WTC11 (cell line): ENCODE measurements around the gene OR51M1. TPM values are rescaled to one million over a fixed set of nuclear protein-coding genes. Genes with fewer than 3 reads are reported as not detected.
A peak's percentile ranks its signal among the peaks of the same experiment; 100 is the strongest.

Experiments used
- ATAC-seq: fragments of 200-7000 bp; cut with Tn5 transposase; 2 replicates; pipeline ENCODE4 v1.10.0; 2021; ENCODE audit warnings: mild to moderate bottlenecking, moderate library complexity
- Bru-seq: library from RNA; stranded (reverse); fragments of 400-500 nt; gene quantifications from one replicate; lab custom pipeline; 2021; lab: Mats Ljungman, UMichigan
- CTCF ChIA-PET: fragments of 300-600 bp; sonication (Branson Sonifier 250); formaldehyde crosslinking; loops from one replicate; lab custom pipeline; 2021; ENCODE audit warnings: antibody characterized with exemption; lab: Charles Lee
- POLR2A ChIA-PET: fragments of 350-600 bp; sonication (Branson Sonifier 250); formaldehyde crosslinking; loops from one replicate; lab custom pipeline; 2021; ENCODE audit warnings: antibody characterized with exemption; lab: Charles Lee
- DNase-seq: peaks from one replicate; pipeline ENCODE4 v3.0.0; 2021; ENCODE audit warnings: low spot score
- H3K27ac Mint-ChIP-seq: 2 replicates; pipeline ENCODE4 v1.8.0; 2021; ENCODE audit warnings: mixed read lengths
- H3K27me3 Mint-ChIP-seq: 2 replicates; pipeline ENCODE4 v1.8.0; 2021; ENCODE audit warnings: low read depth, mild to moderate bottlenecking, moderate library complexity, mixed read lengths
- H3K36me3 Mint-ChIP-seq: 2 replicates; pipeline ENCODE4 v1.8.0; 2021; ENCODE audit warnings: mixed read lengths
- H3K4me1 Mint-ChIP-seq: 2 replicates; pipeline ENCODE4 v1.8.0; 2022; ENCODE audit warnings: mixed read lengths
- H3K4me3 Mint-ChIP-seq: 2 replicates; pipeline ENCODE4 v1.8.0; 2021; ENCODE audit warnings: mild to moderate bottlenecking, moderate library complexity, mixed read lengths
- H3K9me3 Mint-ChIP-seq: 2 replicates; pipeline ENCODE4 v1.8.0; 2021; ENCODE audit warnings: mixed read lengths
- ATF3 ChIP-seq: sonication (generic); formaldehyde crosslinking; conservative IDR thresholded peaks from 2 replicates; pipeline ENCODE4 v1.8.1; 2022; ENCODE audit warnings: mild to moderate bottlenecking, missing genetic modification reagents
- CTCF ChIP-seq: fragments of 200-600 bp; IDR thresholded peaks from 2 replicates; pipeline ENCODE4 v1.8.0; 2022; ENCODE audit warnings: antibody characterized with exemption
- PRRX2 ChIP-seq: fragments of 250-450 bp; sonication (Bioruptor Pico); IDR thresholded peaks from 2 replicates; pipeline ENCODE4 v1.8.0; 2021; ENCODE audit warnings: mild to moderate bottlenecking
- TEAD4 ChIP-seq: sonication (generic); formaldehyde crosslinking; IDR thresholded peaks from 2 replicates; pipeline ENCODE4 v1.8.0; 2022; ENCODE audit warnings: mild to moderate bottlenecking, missing genetic modification reagents
- USF1 ChIP-seq: sonication (generic); formaldehyde crosslinking; IDR thresholded peaks from 2 replicates; pipeline ENCODE4 v1.8.0; 2022; ENCODE audit warnings: mild to moderate bottlenecking, missing genetic modification reagents
- ZNF532 ChIP-seq: fragments of 250-450 bp; sonication (Bioruptor Pico); IDR thresholded peaks from 2 replicates; pipeline ENCODE4 v1.9.0; 2021; ENCODE audit warnings: mild to moderate bottlenecking, borderline replicate concordance
- long read RNA-seq, 3 experiments: library from RNA in 1 of 3; library from capped mRNA in 1 of 3; library from polyadenylated mRNA in 1 of 3; unstranded in 2 of 3; stranded (forward) in 1 of 3; transcript quantifications; one replicate each; pipeline ENCODE4 v2.0.0, GENCODE V29; 2021
- total RNA-seq: library from RNA; stranded (reverse); gene quantifications from 3 replicates; pipeline ENCODE4 v1.2.3, GENCODE V29; 2021
- TF ChIP-seq, protein P1 (sequence below): sonication (generic); formaldehyde crosslinking; IDR thresholded peaks from 2 replicates; pipeline ENCODE4 v1.8.0; 2022; ENCODE audit warnings: mild to moderate bottlenecking, missing genetic modification reagents
- TF ChIP-seq, protein P2 (sequence below): fragments of 250-450 bp; sonication (Bioruptor Pico); conservative IDR thresholded peaks from 2 replicates; pipeline ENCODE4 v1.9.0; 2021; ENCODE audit warnings: mild to moderate bottlenecking
- TF ChIP-seq, protein P3 (sequence below): sonication (generic); formaldehyde crosslinking; IDR thresholded peaks from 2 replicates; pipeline ENCODE4 v1.8.0; 2023; ENCODE audit warnings: mild to moderate bottlenecking, missing genetic modification reagents

The OR51M1 gene, protein sequence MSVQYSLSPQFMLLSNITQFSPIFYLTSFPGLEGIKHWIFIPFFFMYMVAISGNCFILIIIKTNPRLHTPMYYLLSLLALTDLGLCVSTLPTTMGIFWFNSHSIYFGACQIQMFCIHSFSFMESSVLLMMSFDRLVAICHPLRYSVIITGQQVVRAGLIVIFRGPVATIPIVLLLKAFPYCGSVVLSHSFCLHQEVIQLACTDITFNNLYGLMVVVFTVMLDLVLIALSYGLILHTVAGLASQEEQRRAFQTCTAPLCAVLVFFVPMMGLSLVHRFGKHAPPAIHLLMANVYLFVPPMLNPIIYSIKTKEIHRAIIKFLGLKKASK
- total RNA-seq (0.05 TPM in 1 of 3 replicates, not detected in the others), Bru-seq, nascent RNA (percentile 22 among the genes with signal in this experiment)
- long read RNA-seq, experiment 1 = 0 reads
- long read RNA-seq, experiment 2 = 0 reads
- long read RNA-seq, experiment 3 = 0 reads

DNA sequence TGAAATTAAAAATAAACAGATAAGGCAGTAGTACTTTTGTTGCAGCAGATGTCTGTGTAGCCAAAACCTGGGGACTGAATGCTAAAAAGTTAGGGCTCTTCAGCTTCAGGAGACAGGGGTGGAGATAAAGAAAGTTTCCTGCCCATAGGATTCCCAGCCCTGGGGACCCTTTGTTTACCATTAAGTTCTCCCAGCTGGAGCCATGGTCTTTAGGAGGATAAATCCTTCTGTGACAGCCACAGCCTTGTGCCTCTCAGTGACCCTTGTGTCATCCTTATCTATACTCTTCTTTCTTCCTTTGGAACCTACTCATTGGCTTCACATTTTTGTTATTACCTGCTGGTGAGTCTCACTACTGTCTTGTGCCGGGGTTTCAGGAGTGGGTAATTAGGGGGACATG, at the start of gene OR51M1:
OR51M1 (plus strand) TSS at position 237 of the 400 bp plus-strand sequence. CDS start 5,587 bp downstream, outside the sequence.
- DNase-seq (no peak), ATAC-seq (no peak)
- POLR2A ChIA-PET = no interaction called here
- H3K4me3 Mint-ChIP-seq = no peak within 1 kb of the TSS
- CTCF ChIA-PET = no interaction called here
- TF ChIP-seq, protein P1, sequence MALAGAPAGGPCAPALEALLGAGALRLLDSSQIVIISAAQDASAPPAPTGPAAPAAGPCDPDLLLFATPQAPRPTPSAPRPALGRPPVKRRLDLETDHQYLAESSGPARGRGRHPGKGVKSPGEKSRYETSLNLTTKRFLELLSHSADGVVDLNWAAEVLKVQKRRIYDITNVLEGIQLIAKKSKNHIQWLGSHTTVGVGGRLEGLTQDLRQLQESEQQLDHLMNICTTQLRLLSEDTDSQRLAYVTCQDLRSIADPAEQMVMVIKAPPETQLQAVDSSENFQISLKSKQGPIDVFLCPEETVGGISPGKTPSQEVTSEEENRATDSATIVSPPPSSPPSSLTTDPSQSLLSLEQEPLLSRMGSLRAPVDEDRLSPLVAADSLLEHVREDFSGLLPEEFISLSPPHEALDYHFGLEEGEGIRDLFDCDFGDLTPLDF (CRISPR knock-in tag) = no peak
- TF ChIP-seq ZNF532 = no peak
- TF ChIP-seq CTCF = no peak
- TF ChIP-seq ATF3 (CRISPR knock-in tag) = no peak
- TF ChIP-seq TEAD4 (CRISPR knock-in tag) = no peak
- no peak for TF ChIP-seq USF1
- TF ChIP-seq, protein P2, sequence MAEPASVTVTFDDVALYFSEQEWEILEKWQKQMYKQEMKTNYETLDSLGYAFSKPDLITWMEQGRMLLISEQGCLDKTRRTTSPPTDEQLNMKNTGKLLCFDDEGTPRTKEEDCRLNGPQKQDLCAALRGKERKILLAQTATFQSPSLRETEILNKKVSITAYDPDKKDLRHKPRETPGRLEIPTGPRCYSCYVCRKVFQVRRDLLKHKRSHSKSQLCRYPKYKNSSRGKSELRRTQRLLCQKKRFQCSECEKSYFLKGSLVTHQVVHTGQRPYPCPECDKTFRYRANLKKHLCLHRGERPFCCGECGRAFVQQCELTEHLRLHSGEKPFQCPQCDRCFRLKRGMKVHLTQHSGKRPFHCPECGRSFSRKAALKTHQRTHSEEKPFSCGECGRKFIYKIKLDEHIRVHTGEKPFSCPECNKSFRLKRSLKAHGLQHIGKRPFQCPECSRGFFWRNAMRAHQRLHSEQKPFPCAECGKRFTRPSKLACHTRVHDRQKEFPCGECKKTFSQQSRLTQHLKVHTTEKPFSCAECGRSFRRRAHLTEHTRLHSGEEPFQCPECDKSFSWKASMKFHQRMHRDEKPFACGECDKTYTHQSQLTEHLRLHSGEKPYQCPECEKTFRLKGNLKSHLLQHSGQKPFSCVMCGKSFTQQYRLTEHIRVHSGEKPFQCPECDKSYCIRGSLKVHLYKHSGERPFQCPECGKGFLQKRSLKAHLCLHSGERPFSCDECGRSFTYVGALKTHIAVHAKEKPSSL = no peak
- TF ChIP-seq, protein P3, sequence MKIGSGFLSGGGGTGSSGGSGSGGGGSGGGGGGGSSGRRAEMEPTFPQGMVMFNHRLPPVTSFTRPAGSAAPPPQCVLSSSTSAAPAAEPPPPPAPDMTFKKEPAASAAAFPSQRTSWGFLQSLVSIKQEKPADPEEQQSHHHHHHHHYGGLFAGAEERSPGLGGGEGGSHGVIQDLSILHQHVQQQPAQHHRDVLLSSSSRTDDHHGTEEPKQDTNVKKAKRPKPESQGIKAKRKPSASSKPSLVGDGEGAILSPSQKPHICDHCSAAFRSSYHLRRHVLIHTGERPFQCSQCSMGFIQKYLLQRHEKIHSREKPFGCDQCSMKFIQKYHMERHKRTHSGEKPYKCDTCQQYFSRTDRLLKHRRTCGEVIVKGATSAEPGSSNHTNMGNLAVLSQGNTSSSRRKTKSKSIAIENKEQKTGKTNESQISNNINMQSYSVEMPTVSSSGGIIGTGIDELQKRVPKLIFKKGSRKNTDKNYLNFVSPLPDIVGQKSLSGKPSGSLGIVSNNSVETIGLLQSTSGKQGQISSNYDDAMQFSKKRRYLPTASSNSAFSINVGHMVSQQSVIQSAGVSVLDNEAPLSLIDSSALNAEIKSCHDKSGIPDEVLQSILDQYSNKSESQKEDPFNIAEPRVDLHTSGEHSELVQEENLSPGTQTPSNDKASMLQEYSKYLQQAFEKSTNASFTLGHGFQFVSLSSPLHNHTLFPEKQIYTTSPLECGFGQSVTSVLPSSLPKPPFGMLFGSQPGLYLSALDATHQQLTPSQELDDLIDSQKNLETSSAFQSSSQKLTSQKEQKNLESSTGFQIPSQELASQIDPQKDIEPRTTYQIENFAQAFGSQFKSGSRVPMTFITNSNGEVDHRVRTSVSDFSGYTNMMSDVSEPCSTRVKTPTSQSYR (CRISPR knock-in tag) = no peak
- no peak for TF ChIP-seq PRRX2 (CRISPR knock-in tag)
- H3K4me1 Mint-ChIP-seq = peaks cover 14% of the 10 kb centered on the region
- H3K36me3 Mint-ChIP-seq = no peaks in the 10 kb centered on the region
- no peaks in the 10 kb centered on the region for H3K27me3 Mint-ChIP-seq
- H3K9me3 Mint-ChIP-seq = no peaks in the 10 kb centered on the region
- H3K27ac Mint-ChIP-seq = 0 out of 2 replicates have a peak within 1 kb of the TSS, but pooled peaks have one; percentile 4
